GM10266 (cell line): ENCODE results near the gene GALNT3.

Experiments
- DNase-seq: peaks from one replicate; pipeline ENCODE4 v3.0.0; 2012; ENCODE audit errors: extremely low spot score
- TF ChIP-seq, protein P1 (sequence below): IDR thresholded peaks from 2 replicates; pipeline ENCODE4 v1.5.1; 2012; ENCODE audit warnings: mild to moderate bottlenecking, low read depth; ENCODE audit not compliant: control insufficient read depth, insufficient read depth; ENCODE audit errors: missing control alignments

Gene GALNT3

DNA sequence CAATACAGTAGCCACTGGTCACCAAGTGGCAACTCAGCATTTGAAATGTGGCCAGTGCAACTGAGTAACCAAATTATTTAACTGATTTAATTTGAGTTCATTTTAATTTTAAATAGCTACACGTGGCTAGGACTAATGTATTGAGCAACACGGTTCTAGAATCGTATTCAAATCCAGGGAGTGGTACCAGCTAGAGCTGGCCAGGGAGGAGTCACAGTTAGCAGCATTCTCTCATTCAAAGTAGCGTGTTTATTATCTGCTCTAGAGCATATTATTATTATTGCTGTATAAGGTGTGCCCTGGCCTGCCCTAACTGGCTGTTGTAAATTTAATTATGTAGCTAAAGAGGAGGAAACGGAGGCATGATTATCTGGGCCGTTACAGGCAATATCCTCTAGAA is 92.9 kb downstream of the GALNT3 start:
- TF ChIP-seq, protein P1, sequence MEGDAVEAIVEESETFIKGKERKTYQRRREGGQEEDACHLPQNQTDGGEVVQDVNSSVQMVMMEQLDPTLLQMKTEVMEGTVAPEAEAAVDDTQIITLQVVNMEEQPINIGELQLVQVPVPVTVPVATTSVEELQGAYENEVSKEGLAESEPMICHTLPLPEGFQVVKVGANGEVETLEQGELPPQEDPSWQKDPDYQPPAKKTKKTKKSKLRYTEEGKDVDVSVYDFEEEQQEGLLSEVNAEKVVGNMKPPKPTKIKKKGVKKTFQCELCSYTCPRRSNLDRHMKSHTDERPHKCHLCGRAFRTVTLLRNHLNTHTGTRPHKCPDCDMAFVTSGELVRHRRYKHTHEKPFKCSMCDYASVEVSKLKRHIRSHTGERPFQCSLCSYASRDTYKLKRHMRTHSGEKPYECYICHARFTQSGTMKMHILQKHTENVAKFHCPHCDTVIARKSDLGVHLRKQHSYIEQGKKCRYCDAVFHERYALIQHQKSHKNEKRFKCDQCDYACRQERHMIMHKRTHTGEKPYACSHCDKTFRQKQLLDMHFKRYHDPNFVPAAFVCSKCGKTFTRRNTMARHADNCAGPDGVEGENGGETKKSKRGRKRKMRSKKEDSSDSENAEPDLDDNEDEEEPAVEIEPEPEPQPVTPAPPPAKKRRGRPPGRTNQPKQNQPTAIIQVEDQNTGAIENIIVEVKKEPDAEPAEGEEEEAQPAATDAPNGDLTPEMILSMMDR = no peak
- no peak for DNase-seq

DNA sequence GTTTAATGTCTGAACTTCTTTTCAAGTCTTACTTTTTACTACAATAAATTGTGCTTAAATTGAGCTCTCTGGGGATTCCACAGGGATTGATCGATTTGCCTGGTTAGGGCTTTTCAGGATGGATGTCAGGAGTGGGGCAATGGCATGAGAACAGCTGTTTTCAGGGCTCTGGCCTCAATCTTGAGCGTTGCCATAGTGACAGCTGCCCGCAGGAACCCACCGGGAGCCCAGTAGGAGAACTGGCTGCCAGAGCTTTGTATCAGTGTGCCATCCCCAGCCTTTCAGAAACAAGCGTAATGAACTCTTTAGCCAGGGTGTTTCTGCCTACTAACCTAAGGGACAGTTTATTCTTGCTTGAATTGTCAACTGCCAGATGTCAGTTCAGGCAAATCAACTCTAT is 93.5 kb downstream of the GALNT3 start:
- DNase-seq = no peak
- TF ChIP-seq, protein P1 = no peak

DNA sequence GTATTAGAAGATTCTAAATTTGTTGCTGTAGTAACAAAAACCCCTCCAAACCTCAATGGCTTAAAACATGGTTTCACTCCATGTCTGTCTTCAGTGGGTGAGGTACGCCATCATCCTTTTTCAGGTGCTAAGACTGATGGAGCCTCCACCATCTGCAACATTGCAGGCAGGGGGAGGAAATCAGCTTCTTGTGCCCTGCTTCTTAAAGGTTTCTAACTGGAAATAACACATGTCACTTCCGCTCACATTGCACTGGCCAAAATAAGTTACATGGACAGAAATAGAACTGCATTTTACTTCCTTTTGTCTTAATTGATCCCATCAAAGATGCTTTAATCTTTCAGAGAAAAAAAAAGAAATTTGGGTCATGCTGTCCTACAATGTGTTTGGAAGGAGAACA is 94.1 kb downstream of the GALNT3 start:
- DNase-seq = no peak
- TF ChIP-seq, protein P1 = no peak

DNA sequence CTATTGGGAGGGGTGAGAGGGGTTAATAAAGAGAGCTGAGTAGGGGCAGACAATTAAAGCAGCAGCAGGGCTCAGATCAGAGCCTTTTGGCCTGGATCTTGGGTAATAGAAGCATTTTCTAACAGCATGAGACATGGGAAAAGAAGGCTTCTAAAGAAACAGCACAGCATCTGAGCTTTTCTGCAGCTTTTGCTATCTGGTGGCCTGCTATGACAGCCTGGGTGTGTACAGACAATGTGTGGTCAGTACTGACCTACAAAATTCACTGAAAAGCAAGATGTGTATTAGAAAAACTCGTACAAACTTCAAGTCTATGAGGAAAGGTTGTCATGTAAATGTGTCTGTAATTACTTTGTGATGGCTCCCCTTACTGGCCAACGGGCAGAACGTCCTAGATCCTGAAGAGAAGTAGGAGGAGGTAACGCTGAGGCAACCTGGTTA is 95.6 kb downstream of the GALNT3 start:
- DNase-seq = peak; percentile 21
- TF ChIP-seq, protein P1 = peak; percentile 57

DNA sequence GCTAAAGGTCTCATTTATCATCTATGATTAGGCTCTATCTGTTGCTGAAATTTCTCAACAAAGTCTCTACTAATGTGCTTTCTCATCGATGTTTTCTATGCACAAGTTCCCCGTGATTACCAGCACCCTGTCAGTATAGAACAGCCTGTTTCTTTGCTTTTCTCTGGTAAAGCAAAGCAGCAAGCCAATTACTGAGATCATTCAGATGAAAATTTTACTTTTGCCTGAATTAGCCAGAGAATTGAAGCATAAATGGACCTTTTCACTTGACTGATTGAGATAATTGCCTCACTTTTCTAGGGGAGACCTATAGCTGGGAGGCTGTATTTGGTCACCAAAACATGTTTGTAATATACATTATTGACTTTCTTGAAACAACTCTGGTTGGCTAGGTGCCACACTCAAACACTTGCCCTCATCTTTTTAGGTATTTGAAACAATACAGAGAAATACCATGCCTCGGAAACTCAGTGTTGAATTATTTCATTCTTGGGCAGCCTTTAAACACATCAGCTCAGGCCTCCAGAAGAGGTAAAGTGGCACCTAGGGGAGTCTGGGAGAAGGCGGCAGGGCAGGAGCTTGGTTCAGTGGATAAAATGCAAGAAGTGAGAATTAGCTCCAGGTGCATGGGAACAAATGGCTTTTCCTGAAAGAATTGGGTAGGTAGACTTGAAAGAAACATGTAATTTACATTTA is 96.2 kb downstream of the GALNT3 start:
- TF ChIP-seq, protein P1 = no peak
- no peak for DNase-seq
